ENCODE data around the gene TRPM6. TPM values are rescaled to one million over a fixed set of nuclear protein-coding genes. Genes with fewer than 3 reads are reported as not detected.
"Not testable (repeated sequence)": the region's sequence is repeated elsewhere in the genome, so short reads cannot be mapped to it uniquely, and the experiment has no call there.

Gene TRPM6
- total and polyA plus RNA-seq, 5 experiments from 2014 or later = not detected

- Mint-ChIP-seq H3K27me3 (peaks cover 5 to 28% (median 14%) of the 10 kb centered on the region in 5 donors), H3K4me3 (no peak overlapping the region), H3K4me1 (no peaks in the 10 kb centered on the region), H3K36me3 (peaks cover 0 to 7% (median 3%) of the 10 kb centered on the region in 3 donors), H3K27ac (no peak overlapping the region), H3K9me3 (peaks cover 4 to 19% (median 11%) of the 10 kb centered on the region in 9 donors)
- DNase-seq = no peak
- POLR2A ChIA-PET = no interaction called here
- ATAC-seq = no peak
Observed at GRCh38 chr9:74874220-74874619, 13.5 kb downstream of the TRPM6 start.

- Mint-ChIP-seq H3K36me3 (peaks cover 0 to 1% (median 0%) of the 10 kb centered on the region in 3 donors), H3K4me1 (no peaks in the 10 kb centered on the region), H3K9me3 (peaks cover 0 to 7% (median under 1%) of the 10 kb centered on the region in 9 donors), H3K27me3 (peaks cover 7 to 28% (median 14%) of the 10 kb centered on the region in 5 donors), H3K27ac (peak overlapping the region in 1 of 10 donors; percentile 2), H3K4me3 (no peak overlapping the region)
- ATAC-seq (no peak), DNase-seq (no peak)
- POLR2A ChIA-PET = no interaction called here
Observed at GRCh38 chr9:74872619-74873233, 15.0 kb downstream of the TRPM6 start.

GRCh38 chr9:74867483-74867882, 20.2 kb downstream of the TRPM6 start:
- POLR2A ChIA-PET = no interaction called here
- Mint-ChIP-seq H3K36me3 (no peaks in the 10 kb centered on the region), H3K27me3 (peaks cover 0 to 12% (median 6%) of the 10 kb centered on the region in 5 donors), H3K4me1 (peaks cover 0 to 7% (median 0%) of the 10 kb centered on the region in 4 donors), H3K27ac (peak overlapping the region in 1 of 10 donors; percentile 5), H3K4me3 (no peak overlapping the region), H3K9me3 (no peaks in the 10 kb centered on the region)
- DNase-seq (no peak), ATAC-seq (no peak)

GRCh38 chr9:74865177-74865576, 22.5 kb downstream of the TRPM6 start:
- DNase-seq (no peak), ATAC-seq (no peak)
- Mint-ChIP-seq H3K4me1 (peaks cover 0 to 7% (median 0%) of the 10 kb centered on the region in 4 donors), H3K36me3 (no peaks in the 10 kb centered on the region), H3K27me3 (peaks cover 0 to 9% (median 6%) of the 10 kb centered on the region in 5 donors), H3K27ac (no peak overlapping the region), H3K9me3 (no peaks in the 10 kb centered on the region), H3K4me3 (no peak overlapping the region)
- POLR2A ChIA-PET = no interaction called here

GRCh38 chr9:74861773-74862474, 25.8 kb downstream of the TRPM6 start:
- H3K27me3 Mint-ChIP-seq = peaks cover 0 to 1% (median 0%) of the 10 kb centered on the region in 5 donors
- ATAC-seq = no peak
- H3K9me3 Mint-ChIP-seq = no peaks in the 10 kb centered on the region
- H3K4me3 Mint-ChIP-seq = no peak overlapping the region
- no peak for DNase-seq
- POLR2A ChIA-PET = no interaction called here
- no peaks in the 10 kb centered on the region for H3K36me3 Mint-ChIP-seq
- H3K27ac Mint-ChIP-seq = no peak overlapping the region
- peaks cover 0 to 7% (median 0%) of the 10 kb centered on the region in 4 donors for H3K4me1 Mint-ChIP-seq

- Mint-ChIP-seq H3K27ac (no peak overlapping the region), H3K36me3 (no peaks in the 10 kb centered on the region), H3K4me1 (peaks cover 0 to 7% (median 0%) of the 10 kb centered on the region in 4 donors), H3K27me3 (peaks cover 0 to 1% (median 0%) of the 10 kb centered on the region in 5 donors), H3K9me3 (no peaks in the 10 kb centered on the region), H3K4me3 (no peak overlapping the region)
- no peak for ATAC-seq
- POLR2A ChIA-PET = no interaction called here
- no peak for DNase-seq
Observed at GRCh38 chr9:74861071-74861470, 26.6 kb downstream of the TRPM6 start.

- ATAC-seq, POLR2A ChIA-PET, H3K27me3 Mint-ChIP-seq, H3K4me3 Mint-ChIP-seq, H3K4me1 Mint-ChIP-seq, H3K9me3 Mint-ChIP-seq, H3K36me3 Mint-ChIP-seq, H3K27ac Mint-ChIP-seq, DNase-seq: not testable (repeated sequence)
Observed at GRCh38 chr9:74860247-74860646, 27.5 kb downstream of the TRPM6 start.

GRCh38 chr9:74859786-74860185, 27.9 kb downstream of the TRPM6 start:
- DNase-seq = no peak
- ATAC-seq = no peak
- Mint-ChIP-seq H3K4me3 (no peak overlapping the region), H3K27ac (no peak overlapping the region), H3K4me1 (no peaks in the 10 kb centered on the region), H3K36me3 (no peaks in the 10 kb centered on the region), H3K9me3 (no peaks in the 10 kb centered on the region), H3K27me3 (peaks cover 0 to 1% (median 0%) of the 10 kb centered on the region in 5 donors)
- POLR2A ChIA-PET = no interaction called here

GRCh38 chr9:74858751-74859414, 28.8 kb downstream of the TRPM6 start:
- POLR2A ChIA-PET = no interaction called here
- H3K27ac Mint-ChIP-seq = no peak overlapping the region
- H3K4me3 Mint-ChIP-seq = no peak overlapping the region
- no peaks in the 10 kb centered on the region for H3K4me1 Mint-ChIP-seq
- no peak for ATAC-seq
- no peaks in the 10 kb centered on the region for H3K36me3 Mint-ChIP-seq
- DNase-seq = no peak
- peaks cover 0 to 1% (median 0%) of the 10 kb centered on the region in 5 donors for H3K27me3 Mint-ChIP-seq
- H3K9me3 Mint-ChIP-seq = no peaks in the 10 kb centered on the region

GRCh38 chr9:74856989-74857388, 30.7 kb downstream of the TRPM6 start:
- ATAC-seq = no peak
- no peak for DNase-seq
- Mint-ChIP-seq H3K27ac (no peak overlapping the region), H3K9me3 (no peaks in the 10 kb centered on the region), H3K36me3 (no peaks in the 10 kb centered on the region), H3K4me1 (no peaks in the 10 kb centered on the region), H3K4me3 (no peak overlapping the region), H3K27me3 (peaks cover 0 to 1% (median 0%) of the 10 kb centered on the region in 5 donors)
- POLR2A ChIA-PET = no interaction called here

GRCh38 chr9:74855072-74855471, 32.6 kb downstream of the TRPM6 start:
- Mint-ChIP-seq H3K9me3 (no peaks in the 10 kb centered on the region), H3K4me1 (no peaks in the 10 kb centered on the region), H3K27me3 (peaks cover 0 to 1% (median 0%) of the 10 kb centered on the region in 5 donors), H3K4me3 (no peak overlapping the region), H3K36me3 (no peaks in the 10 kb centered on the region), H3K27ac (no peak overlapping the region)
- DNase-seq (no peak), ATAC-seq (no peak)
- POLR2A ChIA-PET = no interaction called here

GRCh38 chr9:74853024-74853423, 34.7 kb downstream of the TRPM6 start:
- ATAC-seq, H3K36me3 Mint-ChIP-seq, H3K27me3 Mint-ChIP-seq, H3K4me3 Mint-ChIP-seq, POLR2A ChIA-PET, H3K4me1 Mint-ChIP-seq, H3K9me3 Mint-ChIP-seq, DNase-seq, H3K27ac Mint-ChIP-seq: not testable (repeated sequence)

GRCh38 chr9:74848153-74848525, 39.6 kb downstream of the TRPM6 start:
- no peak for DNase-seq
- no peak for ATAC-seq
- Mint-ChIP-seq H3K4me1 (no peaks in the 10 kb centered on the region), H3K4me3 (no peak overlapping the region), H3K36me3 (peaks cover 0 to 3% (median 0%) of the 10 kb centered on the region in 3 donors), H3K27ac (no peak overlapping the region), H3K9me3 (peaks cover 0 to 4% (median 0%) of the 10 kb centered on the region in 9 donors), H3K27me3 (peaks cover 0 to 9% (median 4%) of the 10 kb centered on the region in 5 donors)
- POLR2A ChIA-PET = no interaction called here

All from naive thymus-derived CD8-positive, alpha-beta T cell (primary cell).